SK-N-SH treated with all-trans-retinoic acid at 6 μM for 48 hours (cell line): ENCODE measurements around the gene KIAA0753.

Experiments used
- ATAC-seq: fragments of 200-7000 bp; cut with Tn5 transposase; 3 replicates; pipeline ENCODE4 v1.9.1; 2020; ENCODE audit warnings: mild to moderate bottlenecking, moderate library complexity
- ARNTL ChIP-seq: fragments of 450-650 bp; formaldehyde crosslinking; IDR thresholded peaks from 2 replicates; pipeline ENCODE4 v1.5.0; 2020; ENCODE audit warnings: low read depth, mild to moderate bottlenecking, moderate library complexity, borderline replicate concordance
- BACH2 ChIP-seq: fragments of 250-450 bp; sonication (Bioruptor Pico); IDR thresholded peaks from 2 replicates; pipeline ENCODE4 v1.9.0; 2021; ENCODE audit warnings: mild to moderate bottlenecking, borderline replicate concordance
- CREB5 ChIP-seq: fragments of 250-450 bp; sonication (Bioruptor Pico); IDR thresholded peaks from 2 replicates; pipeline ENCODE4 v1.5.1; 2020; ENCODE audit warnings: low read depth, mild to moderate bottlenecking, moderate library complexity
- CSRNP3 ChIP-seq: fragments of 250-450 bp; sonication (Bioruptor Pico); IDR thresholded peaks from 2 replicates; pipeline ENCODE4 v1.5.1; 2021; ENCODE audit warnings: mild to moderate bottlenecking, moderate library complexity
- ESRRG ChIP-seq: fragments of 250-450 bp; sonication (Bioruptor Pico); IDR thresholded peaks from 2 replicates; pipeline ENCODE4 v1.6.1; 2021; ENCODE audit warnings: mild to moderate bottlenecking
- GLIS3 ChIP-seq: fragments of 250-450 bp; sonication (Bioruptor Pico); IDR thresholded peaks from 2 replicates; pipeline ENCODE4 v1.5.0; 2020; ENCODE audit warnings: mild to moderate bottlenecking, moderate library complexity
- ISL1 ChIP-seq: fragments of 250-450 bp; sonication (Bioruptor Pico); IDR thresholded peaks from 2 replicates; pipeline ENCODE4 v2.1.2; 2022; ENCODE audit warnings: mild to moderate bottlenecking, moderate library complexity
- OSR1 ChIP-seq: fragments of 250-450 bp; sonication (Bioruptor Pico); IDR thresholded peaks from 2 replicates; pipeline ENCODE4 v1.8.0; 2022; ENCODE audit warnings: moderate library complexity, mild to moderate bottlenecking, inconsistent platforms
- PATZ1 ChIP-seq: fragments of 250-450 bp; sonication (Bioruptor Pico); IDR thresholded peaks from 2 replicates; pipeline ENCODE4 v1.8.0; 2020; ENCODE audit warnings: mild to moderate bottlenecking, moderate library complexity, borderline replicate concordance
- POU6F1 ChIP-seq: fragments of 250-450 bp; sonication (Bioruptor Pico); IDR thresholded peaks from 2 replicates; pipeline ENCODE4 v1.8.0; 2021; ENCODE audit warnings: low read depth, mild to moderate bottlenecking, moderate library complexity, borderline replicate concordance
- PPARA ChIP-seq: fragments of 250-450 bp; sonication (Bioruptor Pico); IDR thresholded peaks from 2 replicates; pipeline ENCODE4 v1.5.0; 2020; ENCODE audit warnings: mild to moderate bottlenecking, borderline replicate concordance
- RARB ChIP-seq: fragments of 250-450 bp; sonication (Bioruptor Pico); IDR thresholded peaks from 2 replicates; pipeline ENCODE4 v1.8.0; 2021; ENCODE audit warnings: mild to moderate bottlenecking, moderate library complexity
- SNAI2 ChIP-seq: fragments of 250-450 bp; sonication (Bioruptor Pico); IDR thresholded peaks from 2 replicates; pipeline ENCODE4 v1.5.0; 2020; ENCODE audit warnings: mild to moderate bottlenecking, moderate library complexity
- TCF4 ChIP-seq: fragments of 250-450 bp; sonication (Bioruptor Pico); IDR thresholded peaks from 2 replicates; pipeline ENCODE4 v1.8.0; 2021; ENCODE audit warnings: mild to moderate bottlenecking, moderate library complexity, borderline replicate concordance
- TOX ChIP-seq: fragments of 250-450 bp; sonication (Bioruptor Pico); IDR thresholded peaks from 2 replicates; pipeline ENCODE4 v1.8.0; 2021; ENCODE audit warnings: mild to moderate bottlenecking, moderate library complexity, borderline replicate concordance
- TSHZ2 ChIP-seq: fragments of 250-450 bp; sonication (Bioruptor Pico); IDR thresholded peaks from 2 replicates; pipeline ENCODE4 v1.5.0; 2020; ENCODE audit warnings: mild to moderate bottlenecking, moderate library complexity
- ZC3H10 ChIP-seq: fragments of 250-450 bp; sonication (Bioruptor Pico); IDR thresholded peaks from 2 replicates; pipeline ENCODE4 v1.5.1; 2021; ENCODE audit warnings: mild to moderate bottlenecking, moderate library complexity
- ZFP3 ChIP-seq: fragments of 250-450 bp; sonication (Bioruptor Pico); IDR thresholded peaks from 2 replicates; pipeline ENCODE4 v1.5.0; 2020; ENCODE audit warnings: mild to moderate bottlenecking, moderate library complexity
- ZNF565 ChIP-seq: fragments of 450-650 bp; formaldehyde crosslinking; conservative IDR thresholded peaks from 2 replicates; pipeline ENCODE4 v1.5.0; 2020; ENCODE audit warnings: low read depth, mild to moderate bottlenecking, moderate library complexity
- ZNF70 ChIP-seq: fragments of 450-650 bp; formaldehyde crosslinking; IDR thresholded peaks from 2 replicates; pipeline ENCODE4 v1.5.0; 2020; ENCODE audit warnings: mild to moderate bottlenecking, moderate library complexity
- ZNF8 ChIP-seq: fragments of 450-650 bp; formaldehyde crosslinking; IDR thresholded peaks from 2 replicates; pipeline ENCODE4 v1.5.0; 2020; ENCODE audit warnings: mild to moderate bottlenecking, moderate library complexity

The KIAA0753 gene

GRCh38 chr17:6545291-6545690 is 95.2 kb downstream of the KIAA0753 start:
- TF ChIP-seq ZFP3 (CRISPR knock-in tag): no peak
- no peak for TF ChIP-seq ESRRG (CRISPR knock-in tag)
- TF ChIP-seq ZNF8 (CRISPR knock-in tag): no peak
- no peak for TF ChIP-seq ZC3H10
- no peak for TF ChIP-seq RARB (CRISPR knock-in tag)
- TF ChIP-seq TCF4 (CRISPR knock-in tag): no peak
- TF ChIP-seq PATZ1: no peak
- no peak for TF ChIP-seq SNAI2 (CRISPR knock-in tag)
- TF ChIP-seq BACH2 (CRISPR knock-in tag): no peak
- no peak for TF ChIP-seq CSRNP3 (CRISPR knock-in tag)
- TF ChIP-seq POU6F1 (CRISPR knock-in tag): no peak
- no peak for TF ChIP-seq OSR1
- no peak for TF ChIP-seq PPARA
- no peak for TF ChIP-seq ZNF70 (CRISPR knock-in tag)
- no peak for TF ChIP-seq ISL1 (CRISPR knock-in tag)
- no peak for TF ChIP-seq CREB5 (CRISPR knock-in tag)
- no peak for TF ChIP-seq TSHZ2
- no peak for TF ChIP-seq ZNF565 (CRISPR knock-in tag)
- no peak for TF ChIP-seq GLIS3 (CRISPR knock-in tag)
- ATAC-seq: no peak

GRCh38 chr17:6544011-6544370 is 96.5 kb downstream of the KIAA0753 start:
- TF ChIP-seq ZNF565 (CRISPR knock-in tag): no peak
- no peak for TF ChIP-seq POU6F1 (CRISPR knock-in tag)
- TF ChIP-seq OSR1: no peak
- no peak for TF ChIP-seq TSHZ2
- no peak for TF ChIP-seq ARNTL (CRISPR knock-in tag)
- no peak for TF ChIP-seq TOX (CRISPR knock-in tag)
- no peak for TF ChIP-seq CREB5 (CRISPR knock-in tag)
- no peak for TF ChIP-seq ZNF70 (CRISPR knock-in tag)
- no peak for TF ChIP-seq ZNF8 (CRISPR knock-in tag)
- TF ChIP-seq PPARA: no peak
- no peak for TF ChIP-seq CSRNP3 (CRISPR knock-in tag)
- no peak for TF ChIP-seq SNAI2 (CRISPR knock-in tag)
- TF ChIP-seq BACH2 (CRISPR knock-in tag): no peak
- TF ChIP-seq, all 23 proteins: peak for 0
- no peak for ATAC-seq
